Fibroblast of the aortic adventitia (primary cell): ENCODE measurements around the gene UNKL. TPM values are rescaled to one million over a fixed set of nuclear protein-coding genes. Genes with fewer than 3 reads are reported as not detected.

Experiments used
- DNase-seq: peaks from one replicate; pipeline ENCODE4 v3.0.0-alpha.2; 2010; ENCODE audit warnings: low read depth
- H3K4me3 ChIP-seq: 2 replicates; pipeline ENCODE4 v1.5.1; 2011; ENCODE audit warnings: low read depth, mild to moderate bottlenecking, control low read depth, low read length, moderate library complexity
- CTCF ChIP-seq: IDR thresholded peaks from 2 replicates; pipeline ENCODE4 v1.5.1; 2011; ENCODE audit warnings: mild to moderate bottlenecking, low read length, control low read depth, inconsistent platforms; ENCODE audit not compliant: insufficient read depth
- total RNA-seq: library from RNA; depleted of rRNA; stranded (reverse); fragments of >200 nt; gene quantifications from 2 replicates; pipeline ENCODE4 v1.2.3, GENCODE V29; 2012; ENCODE audit warnings: low replicate concordance

UNKL gene
- total RNA-seq, 1 donor = 11.5 TPM

GRCh38 chr16:1430759-1431496 is 16.4 kb upstream of the UNKL start, which contains the start of gene PERCC1:
PERCC1 (plus strand) TSS chr16:1431078; CDS start chr16:1432594, 1,516 bp downstream.
- TF ChIP-seq CTCF = no peak
- H3K4me3 ChIP-seq = no peak within 1 kb of the TSS
- DNase-seq = no peak

GRCh38 chr16:1430214-1430758 is 15.8 kb upstream of the UNKL start:
- DNase-seq = no peak
- no peak overlapping the region for H3K4me3 ChIP-seq
- TF ChIP-seq CTCF = no peak

- no peak for TF ChIP-seq CTCF
- no peak for DNase-seq
These were observed 15.1 kb upstream of the UNKL start for GRCh38 chr16:1429631-1430030.

GRCh38 chr16:1429012-1429411 is 14.5 kb upstream of the UNKL start:
- no peak for DNase-seq
- no peak overlapping the region for H3K4me3 ChIP-seq
- TF ChIP-seq CTCF = no peak

More at GRCh38 chr16:1429631-1430030, 15.1 kb upstream of the UNKL start:
- no peak overlapping the region for H3K4me3 ChIP-seq

- DNase-seq = peak; percentile 12
- peak; percentile 40 for TF ChIP-seq CTCF
- H3K4me3 ChIP-seq = no peak overlapping the region
These were observed 14.0 kb upstream of the UNKL start for GRCh38 chr16:1428511-1428910.

GRCh38 chr16:1427473-1428461 is 13.3 kb upstream of the UNKL start:
- no peak for TF ChIP-seq CTCF
- DNase-seq = no peak
- H3K4me3 ChIP-seq = no peak overlapping the region
